ENCODE measurements around the gene CYP2C8. TPM values are rescaled to one million over a fixed set of nuclear protein-coding genes. Genes with fewer than 3 reads are reported as not detected.

CYP2C8 gene
- total and polyA plus RNA-seq, 2 donors (not counting 1 experiment from before 2014, with no cell fraction given): 1.9 to 2.1 TPM

- CTCF ChIA-PET: no interaction called here
These were observed 21.1 kb downstream of the CYP2C8 start for GRCh38 chr10:95048206-95048605.

GRCh38 chr10:95039281-95039680, 30.0 kb downstream of the CYP2C8 start:
- Histone ChIP-seq H3K4me2 (replicated peaks; ENCODE audit: low read depth, low read length, poor library complexity, severe bottlenecking) (no peak overlapping the region), H3K4me1 (ENCODE audit: control insufficient read depth in 2 of 2, insufficient read depth in 2 of 2, low read length in 2 of 2) (no peaks in the 10 kb centered on the region), H2AFZ (ENCODE audit: insufficient read depth, low read depth, low read length, poor library complexity, severe bottlenecking) (no peak overlapping the region), H3K79me2 (ENCODE audit: control insufficient read depth, insufficient read depth, low read length) (no peaks in the 10 kb centered on the region), H3K27me3 (replicated peaks in 1 of 4; ENCODE audit: control extremely low read depth in 1 of 4, control insufficient read depth in 3 of 4, insufficient read depth in 4 of 4, low read length in 3 of 4) (no peaks in the 10 kb centered on the region), H3K36me3 (replicated peaks in 1 of 2; ENCODE audit: control extremely low read depth in 1 of 2, control insufficient read depth in 1 of 2, extremely low read depth in 1 of 2, insufficient read depth in 2 of 2, low read length in 1 of 2) (no peaks in the 10 kb centered on the region), H3K9me3 (ENCODE audit: control extremely low read depth in 1 of 3, control insufficient read depth in 2 of 3, insufficient read depth in 1 of 3, low read length in 2 of 3) (no peaks in the 10 kb centered on the region), H4K20me1 (ENCODE audit: control insufficient read depth, insufficient read depth, low read length, poor library complexity, severe bottlenecking) (no peaks in the 10 kb centered on the region), H3K4me3 (ENCODE audit: control extremely low read depth in 1 of 5, extremely low read depth in 1 of 5, insufficient read depth in 1 of 5, low read depth in 2 of 5, low read length in 4 of 5) (no peak overlapping the region), H3K27ac (ENCODE audit: low read length in 2 of 2) (no peak overlapping the region), H3K9ac (ENCODE audit: low read length) (no peak overlapping the region)
- H3K4me1 Mint-ChIP-seq: no peaks in the 10 kb centered on the region
- no peak for DNase-seq
- no peak for ATAC-seq (ENCODE audit: low read depth)
- CTCF ChIA-PET: no interaction called here
- POLR2A ChIA-PET: no interaction called here
- H3K27ac Mint-ChIP-seq: no peak overlapping the region
- no CpG with 5 or more reads among the region's 2 CpGs for WGBS (ENCODE audit: insufficient coverage)
- no peaks in the 10 kb centered on the region for H3K9me3 Mint-ChIP-seq (ENCODE audit: insufficient read depth)
- intact Hi-C loops (cut with micrococcal nuclease): no loop called here
- TF ChIP-seq EZH2 (IDR thresholded peaks at IDR 0.05; ENCODE audit: borderline replicate concordance, insufficient read depth, low read depth, low read length, poor library complexity, severe bottlenecking): no peak
- no peak for TF ChIP-seq CTCF (IDR thresholded peaks at IDR 0.05)
- H3K27me3 Mint-ChIP-seq: peaks cover 11% of the 10 kb centered on the region
- no peak overlapping the region for H3K4me3 Mint-ChIP-seq

More at GRCh38 chr10:95048206-95048605, 21.1 kb downstream of the CYP2C8 start:
- POLR2A ChIA-PET: no interaction called here
- no peaks in the 10 kb centered on the region for H3K27me3 ChIP-seq (replicated peaks in 1 of 4; ENCODE audit: control extremely low read depth in 1 of 4, control insufficient read depth in 3 of 4, insufficient read depth in 4 of 4, low read length in 3 of 4)
- DNase-seq (no peak), ATAC-seq (ENCODE audit: low read depth) (no peak)
- H3K4me1 ChIP-seq (ENCODE audit: control insufficient read depth in 2 of 2, insufficient read depth in 2 of 2, low read length in 2 of 2): no peaks in the 10 kb centered on the region
- H2AFZ ChIP-seq (ENCODE audit: insufficient read depth, low read depth, low read length, poor library complexity, severe bottlenecking): no peak overlapping the region
- Mint-ChIP-seq H3K4me1 (peaks cover 3% of the 10 kb centered on the region), H3K27ac (no peak overlapping the region), H3K9me3 (ENCODE audit: insufficient read depth) (no peaks in the 10 kb centered on the region), H3K27me3 (peaks cover 5% of the 10 kb centered on the region), H3K4me3 (no peak overlapping the region)
- intact Hi-C loops (cut with micrococcal nuclease): no loop called here
- H4K20me1 ChIP-seq (ENCODE audit: control insufficient read depth, insufficient read depth, low read length, poor library complexity, severe bottlenecking): no peaks in the 10 kb centered on the region
- H3K9me3 ChIP-seq (ENCODE audit: control extremely low read depth in 1 of 3, control insufficient read depth in 2 of 3, insufficient read depth in 1 of 3, low read length in 2 of 3): no peaks in the 10 kb centered on the region
- H3K4me2 ChIP-seq (replicated peaks; ENCODE audit: low read depth, low read length, poor library complexity, severe bottlenecking): no peak overlapping the region
- H3K4me3 ChIP-seq (ENCODE audit: control extremely low read depth in 1 of 5, extremely low read depth in 1 of 5, insufficient read depth in 1 of 5, low read depth in 2 of 5, low read length in 4 of 5): no peak overlapping the region
- H3K79me2 ChIP-seq (ENCODE audit: control insufficient read depth, insufficient read depth, low read length): no peaks in the 10 kb centered on the region
- H3K36me3 ChIP-seq (replicated peaks in 1 of 2; ENCODE audit: control extremely low read depth in 1 of 2, control insufficient read depth in 1 of 2, extremely low read depth in 1 of 2, insufficient read depth in 2 of 2, low read length in 1 of 2): no peaks in the 10 kb centered on the region
- WGBS (ENCODE audit: insufficient coverage): 54% methylated on average over 1 of the region's 2 CpGs
- TF ChIP-seq EZH2 (IDR thresholded peaks at IDR 0.05; ENCODE audit: borderline replicate concordance, insufficient read depth, low read depth, low read length, poor library complexity, severe bottlenecking) (no peak), CTCF (IDR thresholded peaks at IDR 0.05) (no peak)
- H3K27ac ChIP-seq (ENCODE audit: low read length in 2 of 2): no peak overlapping the region
- no peak overlapping the region for H3K9ac ChIP-seq (ENCODE audit: low read length)
